Mesenchymal stem cell (in vitro differentiated cells and primary cell): ENCODE measurements around the gene DBH.

Experiments used
- DNase-seq: peaks from one replicate; pipeline ENCODE4 v3.0.0-alpha.2; 2013
- H2AFZ ChIP-seq: one replicate; pipeline ENCODE4 v1.6.1; 2013; ENCODE audit warnings: low read depth, mild to moderate bottlenecking, control low read depth, inconsistent platforms, low read length, moderate library complexity
- H2AK5ac ChIP-seq: 2 replicates; pipeline ENCODE4 v1.6.1; 2013; ENCODE audit warnings: low read length, moderate library complexity, mild to moderate bottlenecking, inconsistent platforms; ENCODE audit not compliant: severe bottlenecking
- H2BK120ac ChIP-seq: one replicate; pipeline ENCODE4 v1.6.1; 2013; ENCODE audit warnings: low read depth, mild to moderate bottlenecking, inconsistent platforms, low read length, moderate library complexity
- H2BK12ac ChIP-seq, 2 experiments: one replicate each; pipeline ENCODE4 v1.6.1; 2013; ENCODE audit warnings: inconsistent platforms in 2 of 2, low read length in 2 of 2, mild to moderate bottlenecking in 2 of 2, moderate library complexity in 2 of 2, control low read depth in 1 of 2
- H2BK15ac ChIP-seq: one replicate; pipeline ENCODE4 v1.6.1; 2013; ENCODE audit warnings: mild to moderate bottlenecking, low read depth, inconsistent platforms; ENCODE audit not compliant: poor library complexity, severe bottlenecking
- H2BK5ac ChIP-seq: 2 replicates; pipeline ENCODE4 v1.6.1; 2013; ENCODE audit warnings: low read depth, mild to moderate bottlenecking, low read length, control low read depth, inconsistent platforms; ENCODE audit not compliant: poor library complexity, severe bottlenecking
- H3K14ac ChIP-seq, 2 experiments: one replicate each; pipeline ENCODE4 v1.6.1; 2013; ENCODE audit warnings: inconsistent platforms in 2 of 2, low read length in 2 of 2, control low read depth in 1 of 2, mild to moderate bottlenecking in 1 of 2, moderate library complexity in 1 of 2
- H3K18ac ChIP-seq, 2 experiments: one replicate each; pipeline ENCODE4 v1.6.1; 2013; ENCODE audit warnings: inconsistent platforms in 2 of 2, low read length in 2 of 2, control low read depth in 1 of 2, low read depth in 1 of 2, mild to moderate bottlenecking in 1 of 2
- H3K23ac ChIP-seq, 2 experiments: one replicate each; pipeline ENCODE4 v1.6.1; 2013; ENCODE audit warnings: inconsistent platforms in 2 of 2, low read length in 2 of 2, mild to moderate bottlenecking in 2 of 2, moderate library complexity in 2 of 2, control low read depth in 1 of 2
- H3K27ac ChIP-seq: 2 replicates; pipeline ENCODE4 v1.5.1; 2013; ENCODE audit warnings: mild to moderate bottlenecking, moderate library complexity, low read length, control low read depth, inconsistent platforms; ENCODE audit not compliant: poor library complexity, severe bottlenecking
- H3K27me3 ChIP-seq, 2 experiments: 2 replicates each; pipeline versions ENCODE4 v1.6.1 to v1.7.0; 2013; ENCODE audit warnings: low read length in 2 of 2, mild to moderate bottlenecking in 2 of 2, moderate library complexity in 2 of 2, control low read depth in 1 of 2, inconsistent platforms in 1 of 2; ENCODE audit not compliant: control insufficient read depth in 1 of 2, insufficient read depth in 1 of 2
- H3K36me3 ChIP-seq, 2 experiments: 2 replicates each; pipeline versions ENCODE4 v1.6.1 to v1.7.0; 2013; ENCODE audit warnings: low read length in 2 of 2, control low read depth in 1 of 2, inconsistent platforms in 1 of 2, low read depth in 1 of 2, mild to moderate bottlenecking in 1 of 2; ENCODE audit not compliant: insufficient read depth in 2 of 2, control insufficient read depth in 1 of 2
- H3K4ac ChIP-seq, 2 experiments: one replicate each; pipeline ENCODE4 v1.6.1; 2013; ENCODE audit warnings: inconsistent platforms in 2 of 2, low read length in 2 of 2, mild to moderate bottlenecking in 2 of 2, moderate library complexity in 2 of 2, control low read depth in 1 of 2, low read depth in 1 of 2
- H3K4me1 ChIP-seq: 2 replicates; pipeline ENCODE4 v1.6.1; 2013; ENCODE audit warnings: low read depth, low read length, control low read depth; ENCODE audit not compliant: control insufficient read depth, insufficient read depth
- H3K4me2 ChIP-seq: 2 replicates; pipeline ENCODE4 v1.6.1; 2013; ENCODE audit warnings: low read length, mild to moderate bottlenecking, inconsistent platforms; ENCODE audit not compliant: poor library complexity, severe bottlenecking
- H3K4me3 ChIP-seq, 2 experiments: 2 replicates each; pipeline versions ENCODE4 v1.5.1 to v1.7.0; 2013; ENCODE audit warnings: low read length in 2 of 2, mild to moderate bottlenecking in 2 of 2, control low read depth in 1 of 2, low read depth in 1 of 2; ENCODE audit not compliant: insufficient read depth in 1 of 2
- H3K79me1 ChIP-seq: replicated peaks from 2 replicates; pipeline ENCODE4 v1.6.1; 2013; ENCODE audit warnings: mild to moderate bottlenecking, control low read depth, low read length, inconsistent platforms; ENCODE audit not compliant: poor library complexity, severe bottlenecking
- H3K9ac ChIP-seq: 2 replicates; pipeline ENCODE4 v1.7.0; 2013; ENCODE audit warnings: mild to moderate bottlenecking, low read length, moderate library complexity
- H3K9me3 ChIP-seq: 2 replicates; pipeline ENCODE4 v1.7.0; 2013; ENCODE audit warnings: mild to moderate bottlenecking, low read length; ENCODE audit not compliant: control insufficient read depth
- H4K8ac ChIP-seq: one replicate; pipeline ENCODE4 v1.6.1; 2013; ENCODE audit warnings: inconsistent platforms, mild to moderate bottlenecking, low read length, moderate library complexity
- H4K91ac ChIP-seq: one replicate; pipeline ENCODE4 v1.6.1; 2013; ENCODE audit warnings: mild to moderate bottlenecking, low read length, inconsistent platforms
- WGBS: methylation state at CpG from one replicate; pipeline ENCODE4 v1.1.7; 2013; ENCODE audit warnings: mixed read lengths; 5-methylcytosine and 5-hydroxymethylcytosine counted together

The DBH gene

DNA sequence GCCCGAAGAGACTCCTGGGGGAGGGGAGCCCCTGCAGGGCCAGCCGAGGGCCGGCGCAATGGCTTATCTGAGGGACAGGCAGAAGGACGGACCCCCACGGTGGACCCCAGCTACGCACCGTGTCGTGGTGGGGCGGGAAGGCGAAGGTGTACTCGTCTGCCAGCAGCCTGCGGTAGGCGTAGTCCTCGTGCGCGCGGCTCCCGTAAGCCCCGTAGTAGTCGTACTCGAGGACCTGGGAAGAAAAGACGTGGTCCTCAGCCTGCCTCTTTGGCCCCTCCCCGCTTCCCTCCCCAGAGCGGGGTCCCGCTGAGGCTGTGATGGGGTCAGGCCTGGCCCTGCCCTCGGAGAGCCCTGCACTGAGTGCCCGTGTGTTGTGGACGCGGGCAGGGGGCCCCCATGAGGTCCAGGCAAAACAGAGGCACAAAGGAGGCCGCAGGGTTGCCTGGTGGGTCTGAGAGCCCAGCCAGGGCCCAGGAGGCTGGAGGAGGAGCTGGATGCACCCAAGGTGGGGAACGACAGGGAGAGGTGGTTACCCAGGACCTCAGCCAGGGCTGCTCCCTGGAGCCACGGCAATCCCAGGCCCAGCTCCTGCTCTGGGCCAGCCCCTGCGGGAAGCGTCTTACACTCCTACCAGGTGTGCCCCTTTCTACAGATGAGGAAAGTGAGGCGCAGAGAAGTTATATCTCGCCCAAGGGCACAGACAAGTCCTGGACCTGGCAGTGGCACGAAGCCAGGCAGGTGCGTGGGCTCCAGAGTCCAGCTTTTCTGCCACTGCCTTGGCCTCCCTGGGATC, 66.8 kb downstream of the DBH start:
- Histone ChIP-seq H2AFZ (peak overlapping the region; percentile 32), H3K27me3 (peaks cover 20 to 24% of the 10 kb centered on the region in 2 experiments), H3K4ac (peak overlapping the region; percentile 80 to 85), H3K4me2 (no peak overlapping the region), H2BK120ac (peak overlapping the region; percentile 77), H3K4me1 (peaks cover 11% of the 10 kb centered on the region), H2BK12ac (peak overlapping the region in 1 of 2 experiments; percentile 92), H3K23ac (peak overlapping the region in 1 of 2 experiments; percentile 60), H3K4me3 (peak overlapping the region; percentile 7 to 41), H4K8ac (peak overlapping the region; percentile 99), H3K18ac (peak overlapping the region; percentile 64 to 97), H4K91ac (peak overlapping the region; percentile 93), H3K9me3 (no peaks in the 10 kb centered on the region), H2AK5ac (no peak overlapping the region), H3K27ac (no peak overlapping the region), H2BK15ac (peak overlapping the region; percentile 26), H3K9ac (peak overlapping the region; percentile 58), H2BK5ac (no peak overlapping the region), H3K14ac (peak overlapping the region in 1 of 2 experiments; percentile 95), H3K79me1 (no peaks in the 10 kb centered on the region), H3K36me3 (peaks cover 0 to 5% of the 10 kb centered on the region in 2 experiments)
- DNase-seq = no peak
- 82% methylated on average over 39 of the region's 39 CpGs for WGBS

DNA sequence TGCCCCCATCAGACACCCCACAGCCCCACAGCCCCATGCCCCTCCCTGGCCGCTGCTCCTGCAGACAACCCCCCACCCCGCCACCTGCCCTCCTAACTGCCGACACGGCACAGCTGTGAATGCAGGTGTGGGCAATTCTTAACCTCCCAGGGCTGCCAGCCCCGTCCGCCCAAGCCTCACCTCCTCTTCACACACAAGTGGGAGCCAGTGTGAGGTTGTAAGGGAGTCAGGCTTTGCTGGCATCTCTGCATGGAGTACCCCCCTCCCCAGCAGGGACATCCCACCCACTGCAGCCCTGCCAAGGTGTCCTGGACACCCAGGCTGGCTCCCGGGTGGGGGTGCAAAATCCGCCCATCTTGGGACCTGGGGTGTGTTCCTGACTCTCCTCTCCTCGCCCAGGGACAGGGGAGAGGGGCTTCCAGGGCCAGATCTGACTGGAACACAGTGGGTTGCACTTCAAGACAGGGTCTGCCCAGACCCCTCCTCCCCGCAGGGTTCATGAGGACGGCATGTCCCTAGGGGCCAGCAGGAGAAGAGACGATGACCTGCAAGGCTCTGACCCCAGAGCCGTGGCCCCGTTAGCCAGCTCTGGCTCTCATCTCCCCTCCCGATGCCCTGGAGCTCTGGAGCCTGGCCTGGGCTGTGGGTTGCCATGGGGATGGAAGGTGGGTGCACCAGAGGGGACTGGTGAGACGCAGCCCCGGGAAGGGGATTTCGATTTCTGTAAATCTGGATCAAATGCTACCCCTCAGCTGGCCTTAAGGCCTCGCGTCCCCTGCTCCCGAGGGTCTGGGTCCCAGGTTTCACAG, 67.6 kb downstream of the DBH start:
- H3K79me1 ChIP-seq = no peaks in the 10 kb centered on the region
- no peak overlapping the region for H2BK12ac ChIP-seq
- no peak overlapping the region for H2BK5ac ChIP-seq
- peak overlapping the region; percentile 9 for H4K8ac ChIP-seq
- no peak overlapping the region for H3K4ac ChIP-seq
- DNase-seq = no peak
- H3K27me3 ChIP-seq = peaks cover 20 to 24% of the 10 kb centered on the region in 2 experiments
- H3K27ac ChIP-seq = no peak overlapping the region
- H2AK5ac ChIP-seq = no peak overlapping the region
- no peak overlapping the region for H3K18ac ChIP-seq
- H3K23ac ChIP-seq = no peak overlapping the region
- H3K14ac ChIP-seq = no peak overlapping the region
- WGBS = 82% methylated on average over 21 of the region's 21 CpGs
- H2AFZ ChIP-seq = no peak overlapping the region
- H4K91ac ChIP-seq = peak overlapping the region; percentile 58
- H3K4me1 ChIP-seq = peaks cover 11% of the 10 kb centered on the region
- no peak overlapping the region for H2BK15ac ChIP-seq
- peaks cover 0 to 5% of the 10 kb centered on the region in 2 experiments for H3K36me3 ChIP-seq
- no peak overlapping the region for H3K9ac ChIP-seq
- no peak overlapping the region for H3K4me3 ChIP-seq
- no peak overlapping the region for H3K4me2 ChIP-seq
- H2BK120ac ChIP-seq = no peak overlapping the region
- H3K9me3 ChIP-seq = no peaks in the 10 kb centered on the region

DNA sequence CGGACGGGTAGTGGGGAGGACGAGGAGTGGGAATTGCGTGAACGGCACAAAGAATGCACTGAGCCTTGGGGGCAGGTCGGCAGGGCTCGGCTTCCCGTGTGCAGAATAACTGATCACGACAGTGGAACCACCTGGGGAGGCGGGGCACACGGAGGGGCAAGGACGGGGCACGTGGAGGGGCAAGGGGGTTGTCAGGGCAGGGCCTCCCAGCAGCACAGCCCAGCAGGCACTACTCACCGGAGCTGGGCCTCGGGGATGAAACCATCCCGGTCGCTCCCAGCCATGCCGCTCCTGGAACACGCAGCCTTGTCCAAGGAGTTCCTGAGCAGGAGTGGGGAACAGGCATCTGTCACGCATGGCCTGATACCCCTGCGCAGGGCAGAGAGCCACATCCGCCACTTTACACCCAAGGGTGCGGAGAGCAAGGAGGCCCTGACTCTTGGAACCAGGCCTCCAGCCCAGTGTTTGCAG, 68.6 kb downstream of the DBH start:
- Histone ChIP-seq H3K9ac (no peak overlapping the region), H3K4me3 (no peak overlapping the region), H4K8ac (no peak overlapping the region), H3K9me3 (no peaks in the 10 kb centered on the region), H3K79me1 (no peaks in the 10 kb centered on the region), H3K4ac (no peak overlapping the region), H2BK120ac (no peak overlapping the region), H3K27me3 (peaks cover 20 to 24% of the 10 kb centered on the region in 2 experiments), H3K23ac (no peak overlapping the region), H3K4me1 (peaks cover 14% of the 10 kb centered on the region), H4K91ac (no peak overlapping the region), H3K4me2 (no peak overlapping the region), H3K18ac (no peak overlapping the region), H3K14ac (no peak overlapping the region), H3K36me3 (peaks cover 0 to 5% of the 10 kb centered on the region in 2 experiments), H2BK12ac (no peak overlapping the region), H2BK5ac (no peak overlapping the region), H2AFZ (no peak overlapping the region), H2BK15ac (no peak overlapping the region), H2AK5ac (no peak overlapping the region), H3K27ac (no peak overlapping the region)
- WGBS = 89% methylated on average over 23 of the region's 23 CpGs
- no peak for DNase-seq

DNA sequence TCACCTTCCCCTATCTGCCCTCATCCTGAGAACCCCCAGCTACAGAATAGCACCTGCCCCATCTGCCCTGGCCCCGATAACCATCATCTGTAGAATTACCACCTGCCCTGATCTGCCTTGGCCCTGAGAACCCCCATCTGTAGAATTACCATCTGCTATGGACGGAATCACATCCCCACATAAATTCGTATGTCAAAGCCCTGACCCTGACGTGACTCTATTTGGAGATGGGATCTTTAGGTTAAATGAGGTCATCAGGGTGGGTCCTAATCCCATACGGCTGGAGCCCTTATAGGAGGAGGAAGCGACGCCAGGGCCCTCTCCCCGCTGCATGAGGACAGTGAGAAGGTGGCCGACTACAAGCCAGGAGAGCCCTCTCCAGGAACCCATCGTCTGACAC, 69.4 kb downstream of the DBH start:
- no peak overlapping the region for H2BK5ac ChIP-seq
- no peak overlapping the region for H2BK120ac ChIP-seq
- H2BK12ac ChIP-seq = no peak overlapping the region
- H3K9me3 ChIP-seq = no peaks in the 10 kb centered on the region
- H3K79me1 ChIP-seq = no peaks in the 10 kb centered on the region
- H3K23ac ChIP-seq = no peak overlapping the region
- no peak overlapping the region for H2AFZ ChIP-seq
- no peak overlapping the region for H4K8ac ChIP-seq
- H2BK15ac ChIP-seq = no peak overlapping the region
- H3K4me3 ChIP-seq = no peak overlapping the region
- peaks cover 15% of the 10 kb centered on the region for H3K4me1 ChIP-seq
- no peak overlapping the region for H3K4ac ChIP-seq
- H3K4me2 ChIP-seq = no peak overlapping the region
- no peak for DNase-seq
- H3K27ac ChIP-seq = no peak overlapping the region
- H3K36me3 ChIP-seq = peaks cover 0 to 5% of the 10 kb centered on the region in 2 experiments
- no peak overlapping the region for H2AK5ac ChIP-seq
- no peak overlapping the region for H4K91ac ChIP-seq
- H3K14ac ChIP-seq = no peak overlapping the region
- WGBS = 89% methylated on average over 10 of the region's 10 CpGs
- H3K18ac ChIP-seq = no peak overlapping the region
- H3K27me3 ChIP-seq = peaks cover 20 to 24% of the 10 kb centered on the region in 2 experiments
- no peak overlapping the region for H3K9ac ChIP-seq
